ENCODE data around the gene LYPD1.

- TF ChIP-seq REST (IDR thresholded peaks at IDR 0.05; ENCODE audit: low read depth) (no peak), EP300 (IDR thresholded peaks at IDR 0.05; ENCODE audit: borderline replicate concordance) (no peak), YY1 (IDR thresholded peaks at IDR 0.05; ENCODE audit: low read depth) (no peak), CREB1 (IDR thresholded peaks at IDR 0.05; ENCODE audit: low read depth) (no peak), ZBTB7A (IDR thresholded peaks at IDR 0.05; ENCODE audit: low read depth) (no peak), NFIC (IDR thresholded peaks at IDR 0.05) (no peak), CEBPB (IDR thresholded peaks at IDR 0.05) (no peak), RAD21 (IDR thresholded peaks at IDR 0.05; ENCODE audit: low read depth) (no peak), TEAD4 (IDR thresholded peaks at IDR 0.05) (no peak), EGR1 (IDR thresholded peaks at IDR 0.05) (no peak), FOXM1 (IDR thresholded peaks at IDR 0.05; ENCODE audit: borderline replicate concordance, low read depth) (no peak)
These were observed 64.5 kb downstream of the LYPD1 start for GRCh38 chr2:132605236-132606180.

Data from Ishikawa (cell line).